DMS 273 (cell line): Measurements from ENCODE around the gene TRIM66.
A peak's percentile ranks its signal among the peaks of the same experiment; 100 is the strongest.

Experiments
- DNase-seq: peaks from one replicate; lab custom pipeline; 2025; ENCODE audit not compliant: unreplicated experiment; lab: John Stamatoyannopoulos, UW

Gene TRIM66

GRCh38 chr11:8661001-8661795 lies 21.3 kb downstream of the TRIM66 start:
- DNase-seq: no peak

- peak; percentile 8 for DNase-seq
These were observed 24.0 kb downstream of the TRIM66 start for GRCh38 chr11:8658321-8659057.

GRCh38 chr11:8656291-8656690 lies 26.2 kb downstream of the TRIM66 start:
- no peak for DNase-seq

- no peak for DNase-seq
These were observed 28.0 kb downstream of the TRIM66 start for GRCh38 chr11:8654503-8654902.

GRCh38 chr11:8652140-8652539 lies 30.3 kb downstream of the TRIM66 start:
- DNase-seq: peak; percentile 24

GRCh38 chr11:8650401-8650990 lies 32.0 kb downstream of the TRIM66 start:
- no peak for DNase-seq

GRCh38 chr11:8649361-8649760 lies 33.1 kb downstream of the TRIM66 start:
- no peak for DNase-seq

- DNase-seq: no peak
These were observed 35.6 kb downstream of the TRIM66 start for GRCh38 chr11:8646873-8647272.

- peak; percentile 87 for DNase-seq
These were observed 40.1 kb downstream of the TRIM66 start for GRCh38 chr11:8642196-8642841.

- no peak for DNase-seq
These were observed 41.1 kb downstream of the TRIM66 start for GRCh38 chr11:8641332-8641731.

GRCh38 chr11:8640267-8640906 lies 42.1 kb downstream of the TRIM66 start:
- DNase-seq: peak; percentile 18

- no peak for DNase-seq
These were observed 42.8 kb downstream of the TRIM66 start for GRCh38 chr11:8639655-8640054.

GRCh38 chr11:8638300-8638699 lies 44.2 kb downstream of the TRIM66 start:
- no peak for DNase-seq

- DNase-seq: no peak
These were observed 46.3 kb downstream of the TRIM66 start for GRCh38 chr11:8636127-8636526.

GRCh38 chr11:8634498-8634897 lies 48.0 kb downstream of the TRIM66 start:
- no peak for DNase-seq

- DNase-seq: peak; percentile 13
These were observed 50.9 kb downstream of the TRIM66 start for GRCh38 chr11:8631395-8632118.

- DNase-seq: no peak
These were observed 57.8 kb downstream of the TRIM66 start for GRCh38 chr11:8624698-8625097.

GRCh38 chr11:8621147-8621546 lies 61.3 kb downstream of the TRIM66 start:
- DNase-seq: no peak

- DNase-seq: no peak
These were observed 65.4 kb downstream of the TRIM66 start for GRCh38 chr11:8617063-8617462.

GRCh38 chr11:8615291-8616032 lies 67.0 kb downstream of the TRIM66 start:
- DNase-seq: no peak
